8988T (cell line): ENCODE results near the gene SCLT1.

ENCODE experiments used
- DNase-seq: peaks from one replicate; pipeline ENCODE4 v3.0.0; 2011

Gene SCLT1

GRCh38 chr4:128955751-128956150, 137.6 kb downstream of the SCLT1 start:
- no peak for DNase-seq

GRCh38 chr4:128954941-128955340, 138.4 kb downstream of the SCLT1 start:
- DNase-seq: no peak

GRCh38 chr4:128951316-128951715, 142.0 kb downstream of the SCLT1 start:
- DNase-seq: no peak

- DNase-seq: no peak
Observed at GRCh38 chr4:128950796-128951195, 142.5 kb downstream of the SCLT1 start.

GRCh38 chr4:128946916-128947315, 146.4 kb downstream of the SCLT1 start:
- DNase-seq: no peak

- no peak for DNase-seq
Observed at GRCh38 chr4:128942607-128943006, 150.7 kb downstream of the SCLT1 start.

GRCh38 chr4:128940971-128941370, 152.4 kb downstream of the SCLT1 start:
- DNase-seq: no peak

GRCh38 chr4:128930051-128930450, 163.3 kb downstream of the SCLT1 start:
- no peak for DNase-seq

GRCh38 chr4:128924951-128925350, 168.4 kb downstream of the SCLT1 start:
- no peak for DNase-seq

GRCh38 chr4:128921954-128922353, 171.4 kb downstream of the SCLT1 start:
- DNase-seq: no peak

- DNase-seq: no peak
Observed at GRCh38 chr4:128917781-128918180, 175.6 kb downstream of the SCLT1 start.

- DNase-seq: no peak
Observed at GRCh38 chr4:128916832-128917231, 176.5 kb downstream of the SCLT1 start.

- DNase-seq: no peak
Observed at GRCh38 chr4:128915544-128915943, 177.8 kb downstream of the SCLT1 start.

- DNase-seq: no peak
Observed at GRCh38 chr4:128913228-128913627, 180.1 kb downstream of the SCLT1 start.

- DNase-seq: no peak
Observed at GRCh38 chr4:128908735-128909134, 184.6 kb downstream of the SCLT1 start.

GRCh38 chr4:128907981-128908380, 185.4 kb downstream of the SCLT1 start:
- DNase-seq: no peak

- DNase-seq: no peak
Observed at GRCh38 chr4:128906581-128906980, 186.8 kb downstream of the SCLT1 start.

- DNase-seq: no peak
Observed at GRCh38 chr4:128904821-128905220, 188.5 kb downstream of the SCLT1 start.

- no peak for DNase-seq
Observed at GRCh38 chr4:128880662-128881061, 212.7 kb downstream of the SCLT1 start.

GRCh38 chr4:128879971-128880370, 213.4 kb downstream of the SCLT1 start:
- no peak for DNase-seq

GRCh38 chr4:128879283-128879682, 214.1 kb downstream of the SCLT1 start:
- no peak for DNase-seq

- no peak for DNase-seq
Observed at GRCh38 chr4:128877934-128878333, 215.4 kb downstream of the SCLT1 start.

- no peak for DNase-seq
Observed at GRCh38 chr4:128876200-128876599, 217.1 kb downstream of the SCLT1 start.

- no peak for DNase-seq
Observed at GRCh38 chr4:128871948-128872347, 221.4 kb downstream of the SCLT1 start.

GRCh38 chr4:128869776-128870509, 223.4 kb downstream of the SCLT1 start:
- DNase-seq: no peak
